ENCODE data around the gene GRK6.

- TF ChIP-seq CEBPB (IDR thresholded peaks at IDR 0.05) (no peak), ZBTB7A (IDR thresholded peaks at IDR 0.05; ENCODE audit: low read depth) (no peak)
These were observed 51.4 kb downstream of the GRK6 start for GRCh38 chr5:177477701-177478477.

Data from Ishikawa (cell line).